WTC11 (cell line): Measurements from ENCODE around the gene RARS2. TPM values are rescaled to one million over a fixed set of nuclear protein-coding genes. Genes with fewer than 3 reads are reported as not detected.

Source experiments
- ATAC-seq: fragments of 200-7000 bp; cut with Tn5 transposase; 2 replicates; pipeline ENCODE4 v1.10.0; 2021; ENCODE audit warnings: mild to moderate bottlenecking, moderate library complexity
- CTCF ChIA-PET: fragments of 300-600 bp; sonication (Branson Sonifier 250); formaldehyde crosslinking; loops from one replicate; lab custom pipeline; 2021; ENCODE audit warnings: antibody characterized with exemption; lab: Charles Lee
- POLR2A ChIA-PET: fragments of 350-600 bp; sonication (Branson Sonifier 250); formaldehyde crosslinking; loops from one replicate; lab custom pipeline; 2021; ENCODE audit warnings: antibody characterized with exemption; lab: Charles Lee
- DNase-seq: peaks from one replicate; pipeline ENCODE4 v3.0.0; 2021; ENCODE audit warnings: low spot score
- H3K27ac Mint-ChIP-seq: 2 replicates; pipeline ENCODE4 v1.8.0; 2021; ENCODE audit warnings: mixed read lengths
- H3K27me3 Mint-ChIP-seq: 2 replicates; pipeline ENCODE4 v1.8.0; 2021; ENCODE audit warnings: low read depth, mild to moderate bottlenecking, moderate library complexity, mixed read lengths
- H3K36me3 Mint-ChIP-seq: 2 replicates; pipeline ENCODE4 v1.8.0; 2021; ENCODE audit warnings: mixed read lengths
- H3K4me1 Mint-ChIP-seq: 2 replicates; pipeline ENCODE4 v1.8.0; 2022; ENCODE audit warnings: mixed read lengths
- H3K4me3 Mint-ChIP-seq: 2 replicates; pipeline ENCODE4 v1.8.0; 2021; ENCODE audit warnings: mild to moderate bottlenecking, moderate library complexity, mixed read lengths
- H3K9me3 Mint-ChIP-seq: 2 replicates; pipeline ENCODE4 v1.8.0; 2021; ENCODE audit warnings: mixed read lengths
- ATF1 ChIP-seq: sonication (generic); formaldehyde crosslinking; IDR thresholded peaks from 2 replicates; pipeline ENCODE4 v1.8.1; 2023; ENCODE audit warnings: mild to moderate bottlenecking, moderate library complexity, missing genetic modification reagents
- EMX1 ChIP-seq: fragments of 250-450 bp; sonication (Bioruptor Pico); IDR thresholded peaks from 2 replicates; pipeline ENCODE4 v1.8.0; 2021; ENCODE audit warnings: mild to moderate bottlenecking
- FOXK1 ChIP-seq: sonication (generic); formaldehyde crosslinking; IDR thresholded peaks from 2 replicates; pipeline ENCODE4 v1.8.0; 2022; ENCODE audit warnings: mild to moderate bottlenecking, moderate library complexity, missing genetic modification reagents
- JUN ChIP-seq: sonication (generic); formaldehyde crosslinking; IDR thresholded peaks from 2 replicates; pipeline ENCODE4 v1.8.0; 2023; ENCODE audit warnings: mild to moderate bottlenecking, missing genetic modification reagents
- NFATC4 ChIP-seq: fragments of 250-450 bp; sonication (Bioruptor Pico); IDR thresholded peaks from 2 replicates; pipeline ENCODE4 v1.9.0; 2021; ENCODE audit warnings: mild to moderate bottlenecking
- TCF7 ChIP-seq: sonication (generic); formaldehyde crosslinking; IDR thresholded peaks from 2 replicates; pipeline ENCODE4 v1.8.0; 2022; ENCODE audit warnings: mild to moderate bottlenecking, low read depth, missing genetic modification reagents, moderate library complexity
- TEAD4 ChIP-seq: sonication (generic); formaldehyde crosslinking; IDR thresholded peaks from 2 replicates; pipeline ENCODE4 v1.8.0; 2022; ENCODE audit warnings: mild to moderate bottlenecking, missing genetic modification reagents
- ZNF121 ChIP-seq: sonication (generic); formaldehyde crosslinking; IDR thresholded peaks from 2 replicates; pipeline ENCODE4 v1.8.0; 2023; ENCODE audit warnings: missing genetic modification reagents
- ZNF317 ChIP-seq: sonication (generic); formaldehyde crosslinking; IDR thresholded peaks from 2 replicates; pipeline ENCODE4 v1.8.1; 2023; ENCODE audit warnings: low read depth, mild to moderate bottlenecking, moderate library complexity, missing genetic modification reagents, borderline replicate concordance
- ZNF423 ChIP-seq: fragments of 250-450 bp; sonication (Bioruptor Pico); IDR thresholded peaks from 2 replicates; pipeline ENCODE4 v2.1.2; 2022; ENCODE audit warnings: mild to moderate bottlenecking, moderate library complexity
- ZNF671 ChIP-seq: fragments of 250-450 bp; sonication (Bioruptor Pico); IDR thresholded peaks from 2 replicates; pipeline ENCODE4 v1.8.0; 2021; ENCODE audit warnings: mild to moderate bottlenecking
- total RNA-seq: library from RNA; stranded (reverse); gene quantifications from 3 replicates; pipeline ENCODE4 v1.2.3, GENCODE V29; 2021
- TF ChIP-seq, protein P1 (sequence below): sonication (generic); formaldehyde crosslinking; IDR thresholded peaks from 2 replicates; pipeline ENCODE4 v1.8.0; 2022; ENCODE audit warnings: mild to moderate bottlenecking, missing genetic modification reagents
- TF ChIP-seq, protein P2 (sequence below): sonication (generic); formaldehyde crosslinking; IDR thresholded peaks from 2 replicates; pipeline ENCODE4 v1.8.1; 2022; ENCODE audit warnings: mild to moderate bottlenecking, missing genetic modification reagents, moderate library complexity, borderline replicate concordance
- TF ChIP-seq, protein P3 (sequence below): sonication (generic); formaldehyde crosslinking; IDR thresholded peaks from 2 replicates; pipeline ENCODE4 v1.8.1; 2022; ENCODE audit warnings: mild to moderate bottlenecking, moderate library complexity, missing genetic modification reagents
- TF ChIP-seq, protein P4 (sequence below): fragments of 250-450 bp; sonication (Bioruptor Pico); conservative IDR thresholded peaks from 2 replicates; pipeline ENCODE4 v1.9.0; 2021; ENCODE audit warnings: mild to moderate bottlenecking
- TF ChIP-seq, protein P5 (sequence below): fragments of 250-450 bp; sonication (Bioruptor Pico); IDR thresholded peaks from 2 replicates; pipeline ENCODE4 v1.9.0; 2021; ENCODE audit warnings: mild to moderate bottlenecking, borderline replicate concordance
- TF ChIP-seq, protein P6 (sequence below): fragments of 250-450 bp; sonication (Bioruptor Pico); IDR thresholded peaks from 2 replicates; pipeline ENCODE4 v2.1.2; 2022; ENCODE audit warnings: mild to moderate bottlenecking, moderate library complexity
- TF ChIP-seq, protein P7 (sequence below): sonication (generic); formaldehyde crosslinking; IDR thresholded peaks from 2 replicates; pipeline ENCODE4 v1.8.0; 2023; ENCODE audit warnings: missing genetic modification reagents
- TF ChIP-seq, protein P8 (sequence below): sonication (generic); formaldehyde crosslinking; IDR thresholded peaks from 2 replicates; pipeline ENCODE4 v1.8.1; 2022; ENCODE audit warnings: low read depth, missing genetic modification reagents, borderline replicate concordance

RARS2 gene
- total RNA-seq, 1 experiment from 2014 or later, result 32.9 TPM

DNA sequence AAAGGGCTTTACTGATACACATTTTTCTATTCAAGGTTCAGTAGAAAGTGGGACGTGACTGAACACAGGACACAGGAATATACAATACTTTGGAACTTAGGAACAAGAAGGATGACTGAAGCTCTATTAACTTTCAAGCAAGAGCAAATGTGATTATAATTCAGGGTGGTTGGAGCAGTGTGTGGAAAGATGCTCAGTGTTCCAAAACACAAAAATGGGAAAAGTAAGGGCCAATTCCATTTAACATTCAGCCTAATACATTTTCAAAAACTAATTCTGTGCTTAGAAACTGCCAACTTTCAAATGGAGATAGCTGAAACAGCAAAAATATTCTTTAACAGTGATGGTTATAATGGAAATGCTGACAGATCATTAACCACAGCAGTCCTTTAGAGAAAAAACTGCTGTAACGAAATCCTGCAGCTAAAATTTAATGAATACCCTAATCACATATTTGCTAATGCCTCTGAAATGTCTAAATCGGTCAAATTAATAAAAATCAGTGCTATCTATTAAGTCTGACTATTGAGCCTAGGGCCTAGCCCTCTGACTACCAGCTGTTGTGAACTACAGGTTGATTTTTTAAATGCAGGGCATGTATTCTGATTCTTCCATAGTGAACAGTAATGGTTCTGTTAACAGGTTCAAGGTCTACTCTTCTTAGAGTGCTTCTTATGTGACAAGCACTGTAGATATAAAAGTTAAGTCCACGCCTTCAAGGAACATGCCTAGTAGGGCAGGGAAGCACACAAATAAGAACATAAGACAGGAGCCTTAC lies 45.9 kb downstream of the RARS2 start:
- TF ChIP-seq, protein P1, sequence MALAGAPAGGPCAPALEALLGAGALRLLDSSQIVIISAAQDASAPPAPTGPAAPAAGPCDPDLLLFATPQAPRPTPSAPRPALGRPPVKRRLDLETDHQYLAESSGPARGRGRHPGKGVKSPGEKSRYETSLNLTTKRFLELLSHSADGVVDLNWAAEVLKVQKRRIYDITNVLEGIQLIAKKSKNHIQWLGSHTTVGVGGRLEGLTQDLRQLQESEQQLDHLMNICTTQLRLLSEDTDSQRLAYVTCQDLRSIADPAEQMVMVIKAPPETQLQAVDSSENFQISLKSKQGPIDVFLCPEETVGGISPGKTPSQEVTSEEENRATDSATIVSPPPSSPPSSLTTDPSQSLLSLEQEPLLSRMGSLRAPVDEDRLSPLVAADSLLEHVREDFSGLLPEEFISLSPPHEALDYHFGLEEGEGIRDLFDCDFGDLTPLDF, result no peak
- TF ChIP-seq EMX1 (CRISPR knock-in tag) (no peak), FOXK1 (CRISPR knock-in tag) (no peak), JUN (CRISPR knock-in tag) (no peak), TEAD4 (CRISPR knock-in tag) (no peak), TCF7 (CRISPR knock-in tag) (no peak), ZNF671 (CRISPR knock-in tag) (no peak), ZNF121 (CRISPR knock-in tag) (no peak)
- TF ChIP-seq, protein P2, sequence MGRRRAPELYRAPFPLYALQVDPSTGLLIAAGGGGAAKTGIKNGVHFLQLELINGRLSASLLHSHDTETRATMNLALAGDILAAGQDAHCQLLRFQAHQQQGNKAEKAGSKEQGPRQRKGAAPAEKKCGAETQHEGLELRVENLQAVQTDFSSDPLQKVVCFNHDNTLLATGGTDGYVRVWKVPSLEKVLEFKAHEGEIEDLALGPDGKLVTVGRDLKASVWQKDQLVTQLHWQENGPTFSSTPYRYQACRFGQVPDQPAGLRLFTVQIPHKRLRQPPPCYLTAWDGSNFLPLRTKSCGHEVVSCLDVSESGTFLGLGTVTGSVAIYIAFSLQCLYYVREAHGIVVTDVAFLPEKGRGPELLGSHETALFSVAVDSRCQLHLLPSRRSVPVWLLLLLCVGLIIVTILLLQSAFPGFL (CRISPR knock-in tag), result no peak
- TF ChIP-seq, protein P3, sequence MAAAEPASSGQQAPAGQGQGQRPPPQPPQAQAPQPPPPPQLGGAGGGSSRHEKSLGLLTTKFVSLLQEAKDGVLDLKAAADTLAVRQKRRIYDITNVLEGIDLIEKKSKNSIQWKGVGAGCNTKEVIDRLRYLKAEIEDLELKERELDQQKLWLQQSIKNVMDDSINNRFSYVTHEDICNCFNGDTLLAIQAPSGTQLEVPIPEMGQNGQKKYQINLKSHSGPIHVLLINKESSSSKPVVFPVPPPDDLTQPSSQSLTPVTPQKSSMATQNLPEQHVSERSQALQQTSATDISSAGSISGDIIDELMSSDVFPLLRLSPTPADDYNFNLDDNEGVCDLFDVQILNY, result no peak
- TF ChIP-seq, protein P4, sequence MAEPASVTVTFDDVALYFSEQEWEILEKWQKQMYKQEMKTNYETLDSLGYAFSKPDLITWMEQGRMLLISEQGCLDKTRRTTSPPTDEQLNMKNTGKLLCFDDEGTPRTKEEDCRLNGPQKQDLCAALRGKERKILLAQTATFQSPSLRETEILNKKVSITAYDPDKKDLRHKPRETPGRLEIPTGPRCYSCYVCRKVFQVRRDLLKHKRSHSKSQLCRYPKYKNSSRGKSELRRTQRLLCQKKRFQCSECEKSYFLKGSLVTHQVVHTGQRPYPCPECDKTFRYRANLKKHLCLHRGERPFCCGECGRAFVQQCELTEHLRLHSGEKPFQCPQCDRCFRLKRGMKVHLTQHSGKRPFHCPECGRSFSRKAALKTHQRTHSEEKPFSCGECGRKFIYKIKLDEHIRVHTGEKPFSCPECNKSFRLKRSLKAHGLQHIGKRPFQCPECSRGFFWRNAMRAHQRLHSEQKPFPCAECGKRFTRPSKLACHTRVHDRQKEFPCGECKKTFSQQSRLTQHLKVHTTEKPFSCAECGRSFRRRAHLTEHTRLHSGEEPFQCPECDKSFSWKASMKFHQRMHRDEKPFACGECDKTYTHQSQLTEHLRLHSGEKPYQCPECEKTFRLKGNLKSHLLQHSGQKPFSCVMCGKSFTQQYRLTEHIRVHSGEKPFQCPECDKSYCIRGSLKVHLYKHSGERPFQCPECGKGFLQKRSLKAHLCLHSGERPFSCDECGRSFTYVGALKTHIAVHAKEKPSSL (CRISPR knock-in tag), result no peak
- TF ChIP-seq, protein P5, sequence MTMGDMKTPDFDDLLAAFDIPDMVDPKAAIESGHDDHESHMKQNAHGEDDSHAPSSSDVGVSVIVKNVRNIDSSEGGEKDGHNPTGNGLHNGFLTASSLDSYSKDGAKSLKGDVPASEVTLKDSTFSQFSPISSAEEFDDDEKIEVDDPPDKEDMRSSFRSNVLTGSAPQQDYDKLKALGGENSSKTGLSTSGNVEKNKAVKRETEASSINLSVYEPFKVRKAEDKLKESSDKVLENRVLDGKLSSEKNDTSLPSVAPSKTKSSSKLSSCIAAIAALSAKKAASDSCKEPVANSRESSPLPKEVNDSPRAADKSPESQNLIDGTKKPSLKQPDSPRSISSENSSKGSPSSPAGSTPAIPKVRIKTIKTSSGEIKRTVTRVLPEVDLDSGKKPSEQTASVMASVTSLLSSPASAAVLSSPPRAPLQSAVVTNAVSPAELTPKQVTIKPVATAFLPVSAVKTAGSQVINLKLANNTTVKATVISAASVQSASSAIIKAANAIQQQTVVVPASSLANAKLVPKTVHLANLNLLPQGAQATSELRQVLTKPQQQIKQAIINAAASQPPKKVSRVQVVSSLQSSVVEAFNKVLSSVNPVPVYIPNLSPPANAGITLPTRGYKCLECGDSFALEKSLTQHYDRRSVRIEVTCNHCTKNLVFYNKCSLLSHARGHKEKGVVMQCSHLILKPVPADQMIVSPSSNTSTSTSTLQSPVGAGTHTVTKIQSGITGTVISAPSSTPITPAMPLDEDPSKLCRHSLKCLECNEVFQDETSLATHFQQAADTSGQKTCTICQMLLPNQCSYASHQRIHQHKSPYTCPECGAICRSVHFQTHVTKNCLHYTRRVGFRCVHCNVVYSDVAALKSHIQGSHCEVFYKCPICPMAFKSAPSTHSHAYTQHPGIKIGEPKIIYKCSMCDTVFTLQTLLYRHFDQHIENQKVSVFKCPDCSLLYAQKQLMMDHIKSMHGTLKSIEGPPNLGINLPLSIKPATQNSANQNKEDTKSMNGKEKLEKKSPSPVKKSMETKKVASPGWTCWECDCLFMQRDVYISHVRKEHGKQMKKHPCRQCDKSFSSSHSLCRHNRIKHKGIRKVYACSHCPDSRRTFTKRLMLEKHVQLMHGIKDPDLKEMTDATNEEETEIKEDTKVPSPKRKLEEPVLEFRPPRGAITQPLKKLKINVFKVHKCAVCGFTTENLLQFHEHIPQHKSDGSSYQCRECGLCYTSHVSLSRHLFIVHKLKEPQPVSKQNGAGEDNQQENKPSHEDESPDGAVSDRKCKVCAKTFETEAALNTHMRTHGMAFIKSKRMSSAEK (CRISPR knock-in tag), result no peak
- H3K27ac Mint-ChIP-seq, result no peak overlapping the region
- ATAC-seq (no peak), DNase-seq (no peak)
- no peaks in the 10 kb centered on the region for H3K27me3 Mint-ChIP-seq
- no peak overlapping the region for H3K4me3 Mint-ChIP-seq
- H3K36me3 Mint-ChIP-seq, result peaks cover 56% of the 10 kb centered on the region
- ChIA-PET CTCF (no interaction called here), POLR2A (interaction anchor here (0.6 kb wide), 1 partner anchor 54 kb away, joined by 6 read pairs; no protein-coding TSS in a partner anchor)
- no peaks in the 10 kb centered on the region for H3K4me1 Mint-ChIP-seq
- H3K9me3 Mint-ChIP-seq, result peaks cover 10% of the 10 kb centered on the region

DNA sequence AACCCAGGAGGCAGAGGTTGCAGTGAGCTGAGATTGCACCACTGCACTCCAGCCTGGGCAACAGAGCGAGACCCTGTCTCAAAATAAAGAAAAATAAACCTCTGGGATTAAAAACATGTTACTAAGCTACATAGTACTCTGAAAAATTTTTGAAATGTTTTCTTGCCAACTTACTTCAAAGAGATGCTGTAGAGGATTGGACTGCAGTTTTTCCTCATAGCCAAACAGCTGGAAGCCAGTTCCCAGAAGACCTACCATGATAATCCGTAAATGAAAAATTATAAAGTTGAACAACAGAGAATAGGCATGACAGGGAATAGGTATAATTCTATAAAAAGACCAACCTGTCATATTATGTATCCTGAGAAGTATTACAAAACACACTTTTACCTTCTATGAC lies 48.0 kb downstream of the RARS2 start:
- Mint-ChIP-seq H3K9me3 (peaks cover 10% of the 10 kb centered on the region), H3K4me3 (no peak overlapping the region), H3K36me3 (peaks cover 52% of the 10 kb centered on the region), H3K27ac (no peak overlapping the region), H3K27me3 (no peaks in the 10 kb centered on the region), H3K4me1 (no peaks in the 10 kb centered on the region)
- ChIA-PET CTCF (no interaction called here), POLR2A (no interaction called here)
- ATAC-seq (no peak), DNase-seq (no peak)
- TF ChIP-seq, protein P6, sequence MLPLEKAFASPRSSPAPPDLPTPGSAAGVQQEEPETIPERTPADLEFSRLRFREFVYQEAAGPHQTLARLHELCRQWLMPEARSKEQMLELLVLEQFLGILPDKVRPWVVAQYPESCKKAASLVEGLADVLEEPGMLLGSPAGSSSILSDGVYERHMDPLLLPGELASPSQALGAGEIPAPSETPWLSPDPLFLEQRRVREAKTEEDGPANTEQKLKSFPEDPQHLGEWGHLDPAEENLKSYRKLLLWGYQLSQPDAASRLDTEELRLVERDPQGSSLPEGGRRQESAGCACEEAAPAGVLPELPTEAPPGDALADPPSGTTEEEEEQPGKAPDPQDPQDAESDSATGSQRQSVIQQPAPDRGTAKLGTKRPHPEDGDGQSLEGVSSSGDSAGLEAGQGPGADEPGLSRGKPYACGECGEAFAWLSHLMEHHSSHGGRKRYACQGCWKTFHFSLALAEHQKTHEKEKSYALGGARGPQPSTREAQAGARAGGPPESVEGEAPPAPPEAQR (CRISPR knock-in tag), result no peak
- no peak for TF ChIP-seq ATF1 (CRISPR knock-in tag)
- TF ChIP-seq ZNF317 (CRISPR knock-in tag), result no peak
- TF ChIP-seq, protein P7, sequence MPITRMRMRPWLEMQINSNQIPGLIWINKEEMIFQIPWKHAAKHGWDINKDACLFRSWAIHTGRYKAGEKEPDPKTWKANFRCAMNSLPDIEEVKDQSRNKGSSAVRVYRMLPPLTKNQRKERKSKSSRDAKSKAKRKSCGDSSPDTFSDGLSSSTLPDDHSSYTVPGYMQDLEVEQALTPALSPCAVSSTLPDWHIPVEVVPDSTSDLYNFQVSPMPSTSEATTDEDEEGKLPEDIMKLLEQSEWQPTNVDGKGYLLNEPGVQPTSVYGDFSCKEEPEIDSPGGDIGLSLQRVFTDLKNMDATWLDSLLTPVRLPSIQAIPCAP (CRISPR knock-in tag), result no peak
- TF ChIP-seq, protein P8, sequence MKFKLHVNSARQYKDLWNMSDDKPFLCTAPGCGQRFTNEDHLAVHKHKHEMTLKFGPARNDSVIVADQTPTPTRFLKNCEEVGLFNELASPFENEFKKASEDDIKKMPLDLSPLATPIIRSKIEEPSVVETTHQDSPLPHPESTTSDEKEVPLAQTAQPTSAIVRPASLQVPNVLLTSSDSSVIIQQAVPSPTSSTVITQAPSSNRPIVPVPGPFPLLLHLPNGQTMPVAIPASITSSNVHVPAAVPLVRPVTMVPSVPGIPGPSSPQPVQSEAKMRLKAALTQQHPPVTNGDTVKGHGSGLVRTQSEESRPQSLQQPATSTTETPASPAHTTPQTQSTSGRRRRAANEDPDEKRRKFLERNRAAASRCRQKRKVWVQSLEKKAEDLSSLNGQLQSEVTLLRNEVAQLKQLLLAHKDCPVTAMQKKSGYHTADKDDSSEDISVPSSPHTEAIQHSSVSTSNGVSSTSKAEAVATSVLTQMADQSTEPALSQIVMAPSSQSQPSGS, result no peak
- no peak for TF ChIP-seq ZNF671 (CRISPR knock-in tag)
- no peak for TF ChIP-seq NFATC4 (CRISPR knock-in tag)
- no peak for TF ChIP-seq ZNF423
